ENCODE data around the gene NCF2.
"Not testable (repeated sequence)": the region's sequence is repeated elsewhere in the genome, so short reads cannot be mapped to it uniquely, and the experiment has no call there.

The NCF2 gene

GRCh38 chr1:183590244-183591191 is at the start of gene NCF2:
NCF2 (minus strand) TSS chr1:183590459; CDS start chr1:183590329, 130 bp downstream.
- no peak for DNase-seq (ENCODE audit: low spot score)

- DNase-seq (ENCODE audit: low spot score): no peak
Measured at GRCh38 chr1:183638649-183639387, 48.6 kb upstream of the NCF2 start.

- DNase-seq (ENCODE audit: low spot score): no peak
Measured at GRCh38 chr1:183636783-183637182, 46.5 kb upstream of the NCF2 start.

GRCh38 chr1:183636334-183636682 is 46.0 kb upstream of the NCF2 start:
- no peak for DNase-seq (ENCODE audit: low spot score)

- peak; percentile 98 for DNase-seq (ENCODE audit: low spot score)
Measured at GRCh38 chr1:183635606-183636333, 45.5 kb upstream of the NCF2 start, which contains the start of gene ARPC5. ARPC5 (minus strand) TSS chr1:183635783; CDS start chr1:183635659, 124 bp downstream.

- DNase-seq (ENCODE audit: low spot score): peak; percentile 45
Measured at GRCh38 chr1:183635099-183635605, 44.9 kb upstream of the NCF2 start.

GRCh38 chr1:183634429-183635065 is 44.3 kb upstream of the NCF2 start:
- DNase-seq (ENCODE audit: low spot score): no peak

GRCh38 chr1:183633676-183634343 is 43.6 kb upstream of the NCF2 start:
- peak; percentile 47 for DNase-seq (ENCODE audit: low spot score)

GRCh38 chr1:183632964-183633363 is 42.7 kb upstream of the NCF2 start:
- no peak for DNase-seq (ENCODE audit: low spot score)

GRCh38 chr1:183632114-183632513 is 41.9 kb upstream of the NCF2 start:
- DNase-seq (ENCODE audit: low spot score): peak; percentile 33

- DNase-seq (ENCODE audit: low spot score): peak; percentile 45
Measured at GRCh38 chr1:183630748-183631147, 40.5 kb upstream of the NCF2 start.

GRCh38 chr1:183628537-183628936 is 38.3 kb upstream of the NCF2 start:
- no peak for DNase-seq (ENCODE audit: low spot score)

- DNase-seq (ENCODE audit: low spot score): not testable (repeated sequence)
Measured at GRCh38 chr1:183626236-183626635, 36.0 kb upstream of the NCF2 start.

GRCh38 chr1:183622884-183623785 is 32.9 kb upstream of the NCF2 start:
- peak; percentile 42 for DNase-seq (ENCODE audit: low spot score)

GRCh38 chr1:183622013-183622412 is 31.8 kb upstream of the NCF2 start:
- DNase-seq (ENCODE audit: low spot score): no peak

- no peak for DNase-seq (ENCODE audit: low spot score)
Measured at GRCh38 chr1:183620311-183620710, 30.1 kb upstream of the NCF2 start.

GRCh38 chr1:183619781-183620180 is 29.5 kb upstream of the NCF2 start:
- no peak for DNase-seq (ENCODE audit: low spot score)

- DNase-seq (ENCODE audit: low spot score): not testable (repeated sequence)
Measured at GRCh38 chr1:183618202-183618601, 27.9 kb upstream of the NCF2 start.

- DNase-seq (ENCODE audit: low spot score): not testable (repeated sequence)
Measured at GRCh38 chr1:183612975-183613374, 22.7 kb upstream of the NCF2 start.

GRCh38 chr1:183612407-183612806 is 22.1 kb upstream of the NCF2 start:
- no peak for DNase-seq (ENCODE audit: low spot score)

Measured in AG20443 (cell line).